Ovary (tissue), 9 donors: ENCODE results near the gene SAMHD1. TPM values are rescaled to one million over a fixed set of nuclear protein-coding genes. Genes with fewer than 3 reads are reported as not detected.
"Not testable (repeated sequence)": the region's sequence is repeated elsewhere in the genome, so short reads cannot be mapped to it uniquely, and the experiment has no call there.

Source experiments
- DNase-seq, 5 donors: peaks; one replicate each; pipeline ENCODE4 v3.0.0-alpha.2; 2019 to 2020
- H3K27ac ChIP-seq, 2 donors: fragments of 200-600 bp; one replicate each; pipeline versions ENCODE4 v1.5.1 to v1.8.0; 2019 to 2022
- H3K27me3 ChIP-seq: fragments of 200-600 bp; one replicate; pipeline ENCODE4 v1.8.0; 2022
- H3K36me3 ChIP-seq: fragments of 200-600 bp; sonication (generic); one replicate; pipeline ENCODE4 v1.5.1; 2019
- H3K4me1 ChIP-seq: one replicate; pipeline ENCODE4 v1.8.1; 2013; ENCODE audit warnings: mild to moderate bottlenecking, moderate library complexity; ENCODE audit not compliant: insufficient read depth
- H3K4me3 ChIP-seq: fragments of 200-600 bp; sonication (generic); one replicate; pipeline ENCODE4 v1.5.1; 2017
- H3K9me3 ChIP-seq, 2 donors: fragments of 200-600 bp in 1 of 2; sonication (generic) in 1 of 2; one replicate each; pipeline versions ENCODE4 v1.5.1 to v1.8.1; 2013 to 2019; ENCODE audit warnings: mild to moderate bottlenecking in 1 of 2, moderate library complexity in 1 of 2
- CTCF ChIP-seq, 3 donors: fragments of 450-650 bp in 2 of 3; fragments of 200-600 bp in 1 of 3; IDR thresholded peaks; one replicate each; pipeline versions ENCODE4 v1.5.1 to v1.8.0; 2016 to 2022; ENCODE audit warnings: antibody characterized with exemption in 3 of 3, mild to moderate bottlenecking in 1 of 3
- EP300 ChIP-seq: sonication (generic); formaldehyde crosslinking; IDR thresholded peaks from one replicate; pipeline ENCODE4 v1.6.1; 2017; ENCODE audit warnings: antibody characterized with exemption
- POLR2A ChIP-seq: fragments of 450-650 bp; IDR thresholded peaks from one replicate; pipeline ENCODE4 v1.6.1; 2017; ENCODE audit warnings: antibody characterized with exemption, mild to moderate bottlenecking, moderate library complexity
- whole genome bisulfite sequencing, 3 donors: extraction: QIAGEN DNeasy Blood & Tissue Kit in 1 of 3; methylation state at CpG; one replicate each; pipeline versions ENCODE4 v1.1.5 to v1.1.7; 2013 to 2017; 5-methylcytosine and 5-hydroxymethylcytosine counted together
- intact Hi-C, 4 donors: fragments of 100-400 bp; cut with DNase I; formaldehyde crosslinking; loops; one replicate each; pipeline versions ENCODE4 v1.11.0 to v1.15.1; 2022 to 2023
- polyA plus RNA-seq, 2 donors: library from polyadenylated mRNA; stranded (reverse); fragments of 200-250 nt in 1 of 2; fragments of 350-450 nt in 1 of 2; fragmentation: Illumina TruSeq in 1 of 2; extraction: RNeasy Lipid Tissue Mini Kit (QIAGEN cat#74804) in 1 of 2; gene quantifications; one replicate each; pipeline ENCODE4 v1.2.3, GENCODE V29; 2013 to 2014
- total RNA-seq, 7 donors: library from RNA; depleted of rRNA in 2 of 7; stranded (reverse); fragments of >200 nt in 2 of 7; fragmentation: NEBNext Ultra II Directional in 3 of 7; extraction: Animal tissue kit (Norgen Biotek cat#: 25700) in 3 of 7; gene quantifications; one replicate each; pipeline versions ENCODE4 v1.1.0 to v1.2.4, GENCODE V29; 2016 to 2023
- donor health status: DM: no; HTN: no; CAD: no; lungs with moderate emphysema.
- donor health status: DM: no; HTN: no; CAD: no.
- donor health status: Bipolar disorder and iron deficiency.
- donor health status: DM: yes; HTN: yes; CAD: no.
- donor health status: DM: no; HTN: no; CAD: no.
- donor health status: DM: yes; HTN: yes; CAD: no.

Gene SAMHD1
- total and polyA plus RNA-seq, 9 donors = 25.4 to 184 (median 103) TPM

DNA sequence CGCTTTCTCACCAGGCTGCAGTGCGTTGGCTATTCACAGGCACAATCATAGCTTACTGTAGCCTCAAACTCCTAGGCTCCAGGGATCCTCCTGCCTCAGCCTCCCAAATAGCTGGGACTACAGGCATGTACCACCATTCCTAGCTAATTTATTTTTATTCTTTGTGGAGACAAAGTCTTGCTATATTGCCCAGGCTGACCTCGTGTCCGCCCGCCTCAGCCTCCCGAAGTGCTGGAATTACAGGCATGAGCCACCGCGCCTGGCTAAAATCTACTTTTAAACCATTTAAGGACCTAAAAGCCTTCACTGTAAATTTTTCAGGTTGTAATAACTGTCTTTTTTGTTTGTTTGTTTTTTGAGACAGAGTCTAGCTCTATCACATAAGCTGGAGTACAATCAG, 15.2 kb downstream of the SAMHD1 start:
- peaks cover 10% of the 10 kb centered on the region for H3K4me1 ChIP-seq
- intact Hi-C loops = no loop called here

GRCh38 chr20:36933571-36933970, 17.9 kb downstream of the SAMHD1 start:
- H3K4me3 ChIP-seq, H3K36me3 ChIP-seq, H3K27me3 ChIP-seq, H3K27ac ChIP-seq, H3K9me3 ChIP-seq, intact Hi-C loops, H3K4me1 ChIP-seq, DNase-seq: not testable (repeated sequence)
- 93 to 96% (median 96%) methylated on average over 16 of the region's 16 CpGs for WGBS, 3 donors

More for the DNA sequence above, 15.2 kb downstream of the SAMHD1 start:
- 74 to 88% (median 86%) methylated on average over 8 of the region's 8 CpGs for WGBS, 3 donors
- Histone ChIP-seq H3K27ac (peak overlapping the region in 1 of 2 donors; percentile 34), H3K27me3 (no peaks in the 10 kb centered on the region), H3K4me3 (no peak overlapping the region), H3K36me3 (no peaks in the 10 kb centered on the region), H3K9me3 (no peaks in the 10 kb centered on the region)
- TF ChIP-seq CTCF (IDR thresholded peaks at IDR 0.05) (no peak), POLR2A (no peak), EP300 (no peak)
- DNase-seq = peak in 1 of 5 donors; percentile 6

DNA sequence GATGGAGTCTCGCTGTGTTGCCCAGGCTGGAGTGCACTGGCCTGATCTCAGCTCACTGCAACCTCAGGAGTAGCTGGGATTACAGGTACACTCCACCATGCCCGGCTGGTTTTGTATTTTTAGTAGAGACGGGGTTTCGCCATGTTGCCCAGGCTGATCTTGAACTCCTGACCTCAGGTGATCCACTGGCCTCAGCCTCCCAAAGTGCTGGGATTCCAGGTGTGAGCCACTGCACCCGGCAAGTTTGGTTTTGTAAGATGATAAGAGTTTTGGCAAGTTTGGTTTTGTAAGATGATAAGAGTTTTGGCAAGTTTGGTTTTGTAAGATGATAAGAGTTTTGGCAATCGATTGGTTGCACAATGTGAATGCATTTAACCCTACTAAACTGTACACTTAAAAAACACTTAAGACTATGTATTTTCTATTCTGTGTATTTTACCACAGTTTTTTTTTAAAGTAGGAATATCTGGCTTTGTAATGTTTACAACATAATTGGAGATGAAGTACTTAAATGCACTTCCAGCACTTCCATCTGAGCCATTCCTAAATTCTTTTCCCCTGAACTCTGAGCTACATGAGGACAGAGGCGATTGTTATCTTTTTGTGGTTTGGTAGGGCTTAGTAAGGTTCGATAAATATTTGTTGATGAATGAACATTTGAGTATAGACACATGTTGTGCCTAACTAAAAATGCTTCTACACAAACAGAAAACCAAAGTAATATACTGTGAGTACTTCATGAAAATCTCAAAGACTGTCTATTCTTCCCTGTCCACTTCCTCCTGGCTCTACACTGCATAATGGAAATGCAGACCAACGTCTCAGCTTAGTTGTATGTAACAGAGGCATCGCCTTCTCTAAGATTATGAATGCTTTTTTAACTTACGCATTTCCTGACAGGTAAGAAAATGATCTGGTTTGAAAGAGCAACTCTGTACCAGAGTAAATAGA, 18.8 kb downstream of the SAMHD1 start:
- Histone ChIP-seq H3K4me1 (peaks cover 7% of the 10 kb centered on the region), H3K27me3 (no peaks in the 10 kb centered on the region), H3K36me3 (no peaks in the 10 kb centered on the region), H3K9me3 (no peaks in the 10 kb centered on the region), H3K27ac (no peak overlapping the region), H3K4me3 (no peak overlapping the region)
- TF ChIP-seq CTCF (IDR thresholded peaks at IDR 0.05) (no peak), POLR2A (no peak), EP300 (no peak)
- DNase-seq = no peak
- intact Hi-C loops = no loop called here
- WGBS, 3 donors = 47 to 54% (median 50%) methylated on average over 11 of the region's 11 CpGs

DNA sequence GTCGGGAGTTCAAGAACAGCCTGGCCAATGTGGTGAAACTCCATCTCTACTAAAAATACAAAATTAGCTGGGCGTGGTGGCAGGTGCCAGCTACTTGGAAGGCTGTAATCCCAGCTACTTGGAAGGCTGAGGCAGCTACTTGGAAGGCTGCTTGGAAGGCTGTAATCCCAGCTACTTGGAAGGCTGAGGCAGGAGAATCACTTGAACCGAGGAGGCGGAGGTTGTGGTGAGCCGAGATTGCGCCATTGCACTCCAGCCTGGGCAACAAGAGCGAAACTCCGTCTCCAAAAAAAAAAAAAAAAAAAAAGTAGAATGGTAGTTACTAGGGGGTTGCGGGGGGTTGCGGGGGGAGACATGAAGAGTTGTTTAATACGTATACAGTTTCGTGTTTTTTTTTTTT, 19.4 kb downstream of the SAMHD1 start:
- DNase-seq, H3K4me1 ChIP-seq, H3K27ac ChIP-seq, H3K4me3 ChIP-seq, intact Hi-C loops, H3K9me3 ChIP-seq, H3K27me3 ChIP-seq, H3K36me3 ChIP-seq: not testable (repeated sequence)
- WGBS, 3 donors = 91 to 95% (median 94%) methylated on average over 12 of the region's 12 CpGs

DNA sequence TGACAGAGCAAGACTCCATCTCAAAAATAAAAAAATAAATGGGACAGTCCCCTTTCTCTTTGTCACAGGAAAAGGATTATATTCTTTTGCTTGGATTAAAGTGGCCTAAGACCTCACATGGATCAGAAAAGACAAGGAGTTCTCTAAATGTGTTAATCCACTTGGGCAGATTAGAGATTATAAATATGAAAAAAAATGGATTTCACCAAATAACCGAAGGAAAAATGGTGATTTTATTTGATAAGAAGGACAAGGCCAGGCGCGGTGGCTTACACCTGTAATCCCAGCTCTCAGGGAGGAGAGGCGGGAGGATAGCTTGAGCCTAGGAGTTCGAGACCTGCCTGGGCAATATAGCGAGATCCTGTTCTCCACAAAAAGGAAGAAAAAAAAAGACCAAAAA, 21.8 kb downstream of the SAMHD1 start:
- intact Hi-C loops = no loop called here
- Histone ChIP-seq H3K4me3 (no peak overlapping the region), H3K9me3 (no peaks in the 10 kb centered on the region), H3K36me3 (no peaks in the 10 kb centered on the region), H3K4me1 (peaks cover 7% of the 10 kb centered on the region), H3K27me3 (no peaks in the 10 kb centered on the region), H3K27ac (no peak overlapping the region)
- DNase-seq = no peak
- WGBS, 3 donors = 92 to 96% (median 95%) methylated on average over 6 of the region's 6 CpGs
- TF ChIP-seq EP300 (no peak), CTCF (IDR thresholded peaks at IDR 0.05) (no peak), POLR2A (no peak)
